GM18499 (cell line): Measurements from ENCODE around the gene ANP32D.
"Not testable (repeated sequence)": the region's sequence is repeated elsewhere in the genome, so short reads cannot be mapped to it uniquely, and the experiment has no call there.

Experiments
- ATAC-seq: cut with Tn5 transposase; IDR thresholded peaks from one replicate; pipeline ENCODE4 v1.9.1; 2021; ENCODE audit warnings: moderate number of reproducible peaks; ENCODE audit not compliant: insufficient read depth, unreplicated experiment

ANP32D gene

DNA sequence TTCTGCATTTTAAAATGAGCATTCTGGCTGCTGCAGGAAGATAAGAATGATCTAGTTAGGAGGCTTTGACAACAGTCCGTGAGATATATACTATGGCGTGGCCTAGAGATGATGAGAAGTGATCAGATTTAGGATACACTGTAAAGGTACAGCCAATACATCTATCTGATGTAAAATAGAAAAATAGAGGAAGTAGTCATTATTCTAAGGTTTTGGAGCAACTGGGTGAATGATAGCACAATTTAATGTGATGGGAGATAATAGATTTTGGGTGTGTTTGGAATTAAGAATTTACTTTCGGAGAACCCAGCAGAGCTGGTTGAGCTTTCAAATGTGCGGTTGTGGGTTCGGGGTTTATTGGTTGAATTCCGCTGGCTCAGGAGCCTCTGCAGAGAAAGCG lies at the start of gene ANP32D:
Gene ANP32D, plus strand, starts transcription at position 301 of the 400 bp plus-strand sequence. CDS start 106 bp downstream, outside the sequence.
- ATAC-seq, result no peak

DNA sequence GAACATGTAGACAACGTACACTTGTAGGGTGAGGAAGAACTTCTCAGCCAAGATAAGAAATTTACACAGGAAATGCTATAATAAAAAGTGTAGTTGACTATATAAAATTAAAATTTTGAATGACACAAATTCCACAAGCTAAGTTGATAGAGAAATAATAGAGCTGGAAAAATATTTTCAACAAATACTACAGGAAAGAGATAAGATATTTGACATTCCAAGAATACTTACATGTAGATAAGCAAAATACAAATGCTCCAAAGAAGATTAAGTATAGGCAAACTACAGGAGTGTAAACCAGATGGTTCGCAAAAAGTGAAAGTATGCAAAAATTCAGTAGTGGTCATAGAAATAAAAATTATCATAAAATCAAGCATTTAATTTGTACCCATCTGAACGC lies 49.2 kb upstream of the ANP32D start:
- ATAC-seq, result no peak

DNA sequence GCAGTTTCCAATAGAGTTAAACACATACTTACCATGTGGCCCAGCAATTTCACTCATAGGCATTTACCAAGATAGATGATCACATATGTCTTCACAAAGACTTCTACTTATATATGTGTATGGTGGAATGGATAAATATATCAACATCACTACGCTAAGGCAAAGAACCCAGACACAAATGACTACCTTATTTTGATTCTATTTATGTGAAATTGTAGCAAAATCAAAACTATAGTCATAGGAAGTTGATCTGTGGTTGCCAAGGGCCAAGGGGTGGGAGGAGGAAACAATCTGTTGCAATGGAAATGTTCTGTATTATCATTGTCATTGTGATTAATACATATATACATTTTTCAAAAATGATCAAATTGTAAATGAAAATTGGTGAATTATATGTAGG lies 47.7 kb upstream of the ANP32D start:
- ATAC-seq, result no peak

DNA sequence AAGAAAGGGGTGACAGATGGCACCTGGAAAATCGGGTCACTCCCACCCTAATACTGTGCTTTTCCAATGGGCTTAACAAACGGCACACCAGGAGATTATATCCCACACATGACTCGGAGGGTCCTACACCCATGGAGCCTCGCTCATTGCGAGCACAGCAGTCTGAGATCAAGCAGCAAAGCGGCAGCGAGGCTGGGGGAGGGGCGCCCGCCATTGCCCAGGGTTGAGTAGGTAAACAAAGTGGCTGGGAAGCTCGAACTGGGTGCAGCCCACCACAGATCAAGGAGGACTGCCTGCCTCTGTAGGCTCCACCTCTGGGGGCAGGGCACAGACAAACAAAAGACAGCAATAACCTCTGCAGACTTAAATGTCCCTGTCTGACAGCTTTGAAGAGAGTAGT lies 38.3 kb upstream of the ANP32D start:
- not testable (repeated sequence) for ATAC-seq

DNA sequence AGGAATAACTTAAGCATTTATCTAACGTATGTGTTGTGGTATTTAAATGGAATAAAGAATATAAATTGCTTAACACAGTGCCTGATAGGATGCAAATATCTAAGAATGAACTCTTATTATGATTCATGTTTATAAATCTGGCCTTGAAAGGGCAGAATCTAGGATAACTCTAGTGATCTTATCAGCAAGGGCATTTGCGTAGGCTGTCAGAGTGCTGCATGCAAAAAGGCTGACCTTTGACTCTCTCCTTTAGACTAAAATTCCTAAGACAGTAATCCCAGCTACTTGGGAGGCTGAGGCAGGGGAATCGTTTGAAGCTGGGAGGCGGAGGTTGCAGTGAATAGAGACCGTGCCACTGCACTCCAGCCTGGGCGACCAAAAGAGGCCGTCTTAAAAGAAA lies 31.3 kb upstream of the ANP32D start:
- no peak for ATAC-seq

DNA sequence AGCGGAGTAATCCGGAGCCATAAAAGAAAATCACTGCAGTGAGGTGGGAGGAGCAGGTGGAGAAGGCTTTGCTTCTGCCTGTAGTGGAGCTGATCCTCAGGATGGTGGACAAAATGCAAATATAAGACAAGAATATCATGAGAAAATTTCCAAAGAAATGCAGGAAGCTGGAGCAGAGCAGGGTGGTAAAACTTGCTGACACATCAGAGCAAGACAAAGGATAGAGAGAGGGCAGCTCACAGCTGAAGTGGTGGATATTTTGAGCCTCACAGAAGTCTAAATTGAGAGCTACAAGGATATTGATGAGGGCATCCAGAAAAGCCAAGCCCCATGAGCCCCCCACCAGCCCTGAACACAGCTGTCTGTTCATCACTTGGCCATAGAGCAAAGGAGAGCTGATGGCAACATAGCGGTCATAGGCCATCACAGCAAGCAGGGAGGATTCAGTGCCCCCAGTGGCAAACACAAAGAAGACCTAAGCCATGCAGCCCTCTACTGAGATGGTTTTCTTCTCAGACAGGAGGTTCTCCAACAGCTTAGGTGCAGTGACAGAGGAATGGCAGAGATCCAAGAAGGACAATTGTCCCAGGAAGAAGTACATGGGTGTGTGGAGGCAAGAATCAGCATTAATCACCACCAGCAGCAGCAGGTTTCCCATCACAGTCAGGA lies 30.0 kb upstream of the ANP32D start:
- no peak for ATAC-seq

DNA sequence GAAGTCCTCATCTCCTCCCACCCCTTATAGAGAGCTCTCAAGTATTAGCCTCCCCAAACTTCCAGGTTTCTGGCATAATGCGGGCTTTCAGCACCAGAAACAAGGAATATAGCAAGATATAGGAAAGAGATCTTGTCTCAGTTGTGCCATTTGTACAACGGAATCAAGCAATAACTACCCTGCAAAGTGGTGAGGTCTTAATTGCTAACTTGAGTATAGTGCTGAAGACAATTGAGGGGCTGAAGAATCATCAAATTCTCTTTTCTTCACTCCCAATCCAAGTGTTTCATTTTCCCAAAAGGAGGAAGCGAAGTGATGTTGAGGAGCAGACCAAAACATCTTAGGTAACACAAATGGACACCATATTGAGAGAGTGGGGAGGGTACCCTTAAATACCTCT lies 26.8 kb upstream of the ANP32D start:
- no peak for ATAC-seq

DNA sequence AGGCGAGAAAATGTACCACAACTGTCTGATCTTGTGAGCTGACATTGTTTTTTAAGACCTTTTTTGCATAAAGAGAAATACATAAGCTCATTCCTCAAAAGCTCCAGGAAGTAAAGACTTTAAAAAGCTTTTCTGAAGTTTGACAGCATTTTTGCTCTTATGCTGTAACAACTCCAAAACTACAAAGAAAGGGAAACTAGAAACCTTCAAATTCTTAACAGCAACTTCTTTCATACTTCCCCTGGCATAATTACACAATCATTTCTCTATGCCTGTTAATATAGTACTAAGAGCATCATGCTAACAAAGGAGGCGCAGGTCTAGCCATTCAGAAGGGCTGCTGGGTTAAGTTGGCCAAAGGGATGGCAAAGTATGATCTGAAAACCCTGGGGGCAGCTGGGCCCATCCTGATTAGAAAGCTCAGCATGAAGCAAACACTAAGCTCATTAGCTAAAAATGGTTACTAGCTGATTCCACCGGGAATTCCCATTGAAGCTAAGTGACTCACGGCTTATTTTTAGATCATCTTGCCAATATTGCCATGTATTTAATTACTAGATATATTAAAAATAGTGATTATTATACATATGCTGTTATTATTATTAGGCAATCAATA lies 26.1 kb upstream of the ANP32D start:
- no peak for ATAC-seq

DNA sequence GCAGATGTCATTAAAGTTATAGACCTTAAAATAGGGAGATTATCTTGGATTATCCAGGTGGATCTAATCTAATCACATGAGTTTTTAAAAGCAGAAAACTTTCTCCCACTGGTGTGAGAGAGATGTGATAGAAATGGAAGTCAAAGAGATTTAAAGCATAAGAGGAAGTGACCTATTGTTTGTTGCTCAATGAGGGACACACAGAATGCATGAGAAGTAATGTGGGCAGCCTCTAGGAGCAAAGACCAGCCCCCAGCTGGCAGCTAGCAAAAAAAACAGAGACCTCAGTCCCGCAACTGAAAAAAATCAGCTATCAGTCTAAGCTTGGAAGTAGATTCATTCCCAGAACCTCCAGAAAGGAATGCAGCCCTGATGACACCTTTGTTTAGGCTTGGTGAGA lies 24.6 kb upstream of the ANP32D start:
- ATAC-seq, result no peak

DNA sequence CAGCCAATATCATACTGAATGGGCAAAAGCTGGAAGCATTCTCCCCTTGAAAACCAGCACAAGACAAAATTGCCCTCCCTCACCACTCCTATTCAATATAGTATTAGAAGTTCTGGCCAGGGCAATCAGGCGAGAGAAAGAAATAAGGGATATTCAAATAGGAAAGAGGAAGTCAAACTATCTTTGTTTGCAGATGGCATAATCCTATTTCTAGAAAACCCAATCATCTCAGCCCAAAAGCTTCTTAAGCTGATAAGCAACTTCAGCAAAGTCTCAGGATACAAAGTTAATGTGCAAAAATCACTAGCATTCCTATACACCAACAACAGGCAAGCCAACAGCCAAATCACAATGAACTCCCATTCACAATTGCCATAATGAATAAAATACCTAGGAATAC lies 21.0 kb upstream of the ANP32D start:
- no peak for ATAC-seq

DNA sequence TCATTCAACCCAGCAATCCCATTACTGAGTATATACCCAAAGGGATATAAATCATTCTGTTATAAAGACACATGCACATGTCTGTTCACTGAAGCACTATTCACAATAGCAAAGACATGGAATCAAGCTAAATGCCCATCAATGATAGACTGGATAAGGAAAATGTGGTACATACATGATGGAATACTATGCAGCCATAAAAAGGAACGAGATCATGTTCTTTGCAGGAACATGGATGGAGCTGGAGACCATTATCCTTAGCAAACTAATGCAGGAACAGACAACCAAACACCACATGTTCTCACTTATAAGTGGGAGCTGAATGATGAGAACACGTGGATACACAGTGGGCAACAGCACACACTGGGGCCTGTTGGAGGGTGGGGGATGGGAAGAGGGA lies 19.4 kb upstream of the ANP32D start:
- ATAC-seq, result not testable (repeated sequence)

DNA sequence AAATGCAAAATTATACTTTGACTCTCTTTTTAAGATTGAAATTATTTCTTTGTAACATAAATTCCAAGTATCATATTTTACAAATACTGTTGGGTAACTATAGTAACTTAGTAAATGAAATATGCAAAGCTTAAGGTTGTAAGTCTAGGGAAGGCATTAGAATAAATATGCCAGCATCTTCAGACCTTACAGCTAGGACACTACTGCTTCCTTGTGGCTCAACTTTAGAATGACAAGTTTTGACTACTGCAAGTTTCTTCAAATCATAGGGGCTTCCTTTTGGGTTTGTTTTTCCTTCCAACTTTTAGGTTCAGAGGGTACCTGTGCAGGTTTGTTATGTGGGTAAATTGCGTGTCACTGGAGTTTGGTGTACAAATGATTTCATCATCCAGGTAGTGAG lies 17.7 kb upstream of the ANP32D start:
- no peak for ATAC-seq

DNA sequence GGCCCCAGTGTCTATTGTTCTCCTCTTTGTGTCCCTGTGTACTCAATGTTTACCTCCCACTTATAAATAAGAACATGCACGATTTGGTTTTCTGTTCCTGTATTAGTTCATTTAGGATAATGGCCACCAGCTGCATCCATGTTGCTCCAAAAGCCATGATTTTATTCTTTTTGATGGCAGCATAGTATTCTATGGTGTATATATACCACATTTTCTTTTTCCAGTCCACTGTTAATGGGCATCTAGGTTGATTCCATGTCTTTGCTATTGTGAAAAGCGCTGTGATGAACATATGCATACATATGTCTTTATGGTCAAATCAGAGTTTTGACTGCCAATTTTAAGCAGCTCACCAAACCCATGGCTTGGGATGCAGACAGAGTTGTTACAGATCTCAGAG lies 17.2 kb upstream of the ANP32D start:
- no peak for ATAC-seq

DNA sequence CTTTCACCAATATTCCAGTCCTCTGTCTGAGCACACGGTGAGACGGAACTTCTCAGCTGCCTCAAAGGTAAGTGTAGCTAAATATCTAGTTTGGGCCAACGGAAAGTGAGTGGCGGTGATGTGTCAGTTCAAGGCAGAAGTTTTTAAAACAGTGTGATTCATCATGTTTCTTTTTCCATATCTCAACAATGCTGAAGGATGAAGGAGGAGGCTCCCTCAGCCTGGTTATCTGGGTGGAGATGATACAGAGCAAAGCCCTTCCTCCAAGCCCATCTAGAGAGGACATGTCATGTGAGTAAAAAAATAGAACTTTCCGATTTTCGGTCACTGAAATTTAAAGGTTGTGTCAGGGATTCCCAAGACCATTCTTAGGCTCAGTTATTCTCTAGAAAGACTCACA lies 13.1 kb upstream of the ANP32D start:
- no peak for ATAC-seq

DNA sequence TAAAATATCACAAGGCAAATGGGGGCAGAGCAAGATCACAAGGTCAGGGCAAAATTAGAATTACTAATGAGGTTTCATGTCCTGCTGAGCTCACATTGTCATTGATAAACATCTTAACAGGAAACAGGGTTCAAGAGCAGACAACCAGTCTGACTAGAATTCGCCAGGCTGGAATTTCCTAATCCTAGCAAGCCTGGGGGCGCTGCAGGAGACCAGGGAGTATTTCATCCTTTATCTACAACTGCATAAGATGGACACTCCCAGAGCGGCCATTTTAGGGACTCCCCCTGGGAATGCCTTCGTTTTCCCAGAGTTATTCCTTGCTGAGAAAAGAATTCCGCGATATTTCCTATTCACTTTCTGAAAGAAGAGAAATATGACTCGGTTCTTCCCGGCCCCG lies 3.3 kb upstream of the ANP32D start:
- ATAC-seq, result not testable (repeated sequence)

DNA sequence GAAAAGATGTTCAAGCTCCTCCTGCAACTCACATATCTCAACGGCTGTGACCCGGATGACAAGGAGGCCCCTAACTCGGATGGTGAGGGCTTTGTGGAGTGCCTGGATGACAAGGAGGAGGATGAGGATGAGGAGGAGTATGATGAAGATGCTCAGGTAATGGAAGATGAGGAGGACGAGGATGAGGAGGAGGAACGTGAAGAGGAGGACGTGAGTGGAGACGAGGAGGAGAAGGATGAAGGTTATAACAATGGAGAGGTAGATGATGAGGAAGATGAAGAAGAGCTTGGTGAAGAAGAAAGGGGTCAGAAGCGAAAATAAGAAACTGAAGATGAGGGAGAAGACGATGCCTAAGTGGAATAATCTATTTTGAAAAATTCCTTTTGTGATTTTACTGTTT lies 702 bp downstream of the ANP32D start:
- no peak for ATAC-seq

DNA sequence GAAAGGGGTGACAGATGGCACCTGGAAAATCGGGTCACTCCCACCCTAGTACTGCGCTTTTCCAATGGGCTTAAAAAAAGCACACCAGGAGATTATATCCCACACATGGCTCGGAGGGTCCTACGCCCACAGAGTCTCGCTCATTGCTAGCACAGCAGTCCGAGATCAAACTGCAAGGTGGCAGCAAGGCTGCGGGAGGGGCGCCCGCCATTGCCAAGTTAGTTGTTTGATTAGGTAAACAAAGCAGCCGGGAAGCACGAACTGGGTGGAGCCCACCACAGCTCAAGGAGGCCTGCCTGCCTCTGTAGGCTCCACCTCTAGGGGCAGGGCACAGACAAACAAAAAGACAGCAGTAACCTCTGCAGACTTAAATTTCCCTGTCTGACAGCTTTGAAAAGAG lies 2.1 kb downstream of the ANP32D start:
- not testable (repeated sequence) for ATAC-seq

DNA sequence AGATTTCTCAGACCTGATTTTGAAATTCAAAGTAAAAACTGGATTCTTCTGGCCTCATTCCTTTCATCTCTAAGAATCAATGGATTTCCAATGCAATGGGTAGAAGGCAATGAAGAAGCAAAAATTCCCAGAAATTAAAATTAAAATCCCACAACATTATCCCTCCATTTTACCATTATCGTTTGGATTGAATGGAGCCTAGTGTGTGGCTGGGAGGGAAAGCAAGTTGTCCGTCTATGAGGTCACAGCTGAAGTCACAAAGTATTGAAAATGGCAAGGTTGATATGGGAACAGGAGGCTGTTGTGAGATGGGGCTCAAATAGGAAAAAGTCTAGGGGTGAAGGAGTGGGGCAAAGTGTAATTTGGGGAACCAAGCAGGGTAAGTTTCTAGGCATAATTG lies 9.8 kb downstream of the ANP32D start, which contains the start of gene C12orf54:
Gene C12orf54, plus strand, starts transcription at position 301 of the 400 bp plus-strand sequence. CDS start 799 bp downstream, outside the sequence.
- ATAC-seq, result no peak

DNA sequence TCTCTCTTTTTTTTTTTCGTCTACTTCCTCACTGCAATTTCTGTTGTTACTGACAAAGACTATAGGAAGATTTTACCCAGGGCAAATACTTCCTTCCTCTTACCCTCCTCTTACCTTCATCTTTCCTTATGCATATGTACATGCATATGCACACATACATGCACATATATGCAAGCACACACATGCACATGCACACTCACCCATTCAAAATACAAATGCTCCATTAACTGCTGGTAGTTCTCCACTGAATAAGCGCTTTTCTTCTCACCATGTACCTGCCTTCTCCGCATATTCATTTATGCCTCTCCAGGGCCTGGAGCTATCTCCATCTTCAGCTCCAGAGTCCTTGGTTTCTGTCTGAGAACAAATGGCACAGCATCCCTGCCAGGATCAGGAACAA lies 10.6 kb downstream of the ANP32D start:
- ATAC-seq, result no peak

DNA sequence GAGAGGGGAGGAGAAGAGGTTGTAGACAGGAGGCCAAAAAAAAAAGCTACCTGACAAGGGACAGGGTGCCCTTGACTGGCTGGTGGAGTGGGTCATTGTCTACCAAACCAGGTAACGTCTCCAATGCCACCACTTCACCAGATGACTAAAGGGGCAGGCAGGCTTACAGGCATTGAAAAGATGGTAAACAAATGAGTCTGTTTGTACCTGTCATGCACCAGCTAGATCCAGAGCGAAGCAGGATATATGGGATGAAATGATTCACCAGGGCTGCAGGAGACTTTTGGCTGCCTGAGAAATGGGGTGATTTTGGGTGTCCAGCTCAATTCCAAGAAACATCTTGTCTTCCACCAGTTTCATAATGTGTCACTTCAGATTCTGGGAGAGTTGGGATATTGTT lies 13.9 kb downstream of the ANP32D start:
- ATAC-seq, result no peak

DNA sequence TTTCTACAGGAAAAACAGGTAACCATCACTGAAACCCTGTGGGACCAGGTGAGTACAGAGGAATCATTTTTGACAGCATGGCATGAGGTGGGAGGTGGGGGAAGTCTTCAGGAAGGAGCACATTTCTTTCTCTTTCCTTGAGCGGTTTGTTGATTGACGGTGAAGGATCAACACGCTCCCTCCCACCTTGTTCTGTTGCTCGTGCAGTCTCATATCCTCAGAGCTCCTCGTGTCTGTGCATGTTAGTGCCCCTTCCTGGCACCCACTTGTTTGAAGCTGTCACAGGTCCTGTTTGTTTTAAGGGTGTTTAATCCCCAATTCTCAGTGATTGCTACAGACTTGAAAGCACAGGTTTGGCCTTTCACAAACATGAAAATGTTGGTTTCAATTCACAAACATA lies 14.3 kb downstream of the ANP32D start:
- ATAC-seq, result no peak

DNA sequence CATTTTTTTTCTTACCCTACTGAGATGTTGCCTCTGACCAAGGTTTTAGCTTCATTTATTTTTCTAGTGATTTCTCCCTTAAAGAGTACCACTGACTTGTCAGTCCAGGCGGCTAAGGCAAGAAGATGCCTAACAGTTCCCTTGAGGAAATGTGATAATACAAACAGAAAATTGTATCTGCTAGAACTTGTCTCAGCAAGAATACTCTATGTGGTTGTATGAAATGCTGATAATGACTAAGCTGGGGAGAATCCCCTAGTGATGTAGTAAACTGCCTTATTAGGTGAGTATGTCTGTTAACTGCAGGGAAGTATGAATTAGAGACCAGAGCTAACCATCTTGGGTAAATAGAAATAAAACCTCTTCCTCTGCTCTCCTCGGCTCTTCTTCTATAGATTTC lies 16.7 kb downstream of the ANP32D start:
- peak; percentile 97 for ATAC-seq
